Memory B cell (primary cell): ENCODE measurements around the gene PDZRN3.
"Not testable (repeated sequence)": the region's sequence is repeated elsewhere in the genome, so short reads cannot be mapped to it uniquely, and the experiment has no call there.

Source experiments
- ATAC-seq: fragments of 150-1000 bp; cut with Tn5 transposase; 2 replicates; pipeline ENCODE4 v1.10.0; 2021; ENCODE audit warnings: low read depth, mild to moderate bottlenecking, moderate library complexity
- DNase-seq, 2 donors: peaks; one replicate each; pipeline ENCODE4 v3.0.0; 2022; ENCODE audit warnings: low spot score in 2 of 2
- H3K27ac Mint-ChIP-seq: one replicate; pipeline ENCODE4 v1.8.0; 2022; ENCODE audit warnings: mild to moderate bottlenecking, moderate library complexity, mixed read lengths
- H3K27me3 Mint-ChIP-seq: one replicate; pipeline ENCODE4 v1.8.0; 2022; ENCODE audit warnings: mixed read lengths
- H3K36me3 Mint-ChIP-seq: one replicate; pipeline ENCODE4 v1.8.0; 2022; ENCODE audit warnings: mild to moderate bottlenecking, mixed read lengths
- H3K4me1 Mint-ChIP-seq: one replicate; pipeline ENCODE4 v1.8.0; 2022; ENCODE audit warnings: mixed read lengths
- H3K4me3 Mint-ChIP-seq: one replicate; pipeline ENCODE4 v1.8.0; 2022; ENCODE audit warnings: mild to moderate bottlenecking, moderate library complexity, mixed read lengths
- H3K9me3 Mint-ChIP-seq: one replicate; pipeline ENCODE4 v1.8.0; 2022; ENCODE audit warnings: mixed read lengths

Gene PDZRN3

GRCh38 chr3:73480187-73480672 lies 144.5 kb downstream of the PDZRN3 start:
- DNase-seq = no peak
- no peaks in the 10 kb centered on the region for H3K36me3 Mint-ChIP-seq
- H3K4me1 Mint-ChIP-seq = peaks cover 3% of the 10 kb centered on the region
- H3K27ac Mint-ChIP-seq = no peak overlapping the region
- no peak for ATAC-seq
- H3K27me3 Mint-ChIP-seq = peaks cover 5% of the 10 kb centered on the region
- H3K4me3 Mint-ChIP-seq = no peak overlapping the region
- peaks cover 2% of the 10 kb centered on the region for H3K9me3 Mint-ChIP-seq

GRCh38 chr3:73479325-73479724 lies 145.4 kb downstream of the PDZRN3 start:
- no peak for ATAC-seq
- Mint-ChIP-seq H3K4me3 (no peak overlapping the region), H3K9me3 (peaks cover 4% of the 10 kb centered on the region), H3K27ac (no peak overlapping the region), H3K4me1 (peaks cover 1% of the 10 kb centered on the region), H3K27me3 (peaks cover 4% of the 10 kb centered on the region), H3K36me3 (no peaks in the 10 kb centered on the region)
- DNase-seq = no peak

DNA sequence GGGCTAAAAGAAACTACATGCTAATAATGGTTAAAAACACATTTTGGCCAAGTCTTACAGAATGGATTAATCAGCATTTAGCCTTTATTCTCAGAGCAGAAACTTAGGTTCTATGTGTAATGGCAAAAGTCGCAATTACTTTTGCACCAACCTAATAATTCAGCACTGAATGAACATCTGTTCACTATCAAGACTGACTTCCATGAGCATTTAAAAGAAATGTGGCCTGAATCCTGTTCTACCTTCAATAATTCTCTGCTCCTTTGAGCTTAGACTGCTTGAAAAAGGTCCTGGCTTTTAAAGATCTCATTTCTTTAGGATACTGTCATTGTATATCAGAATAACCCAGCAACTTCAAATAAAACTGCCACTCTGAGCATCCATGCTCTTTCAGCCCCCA lies 145.9 kb downstream of the PDZRN3 start:
- ATAC-seq (no peak), DNase-seq (no peak)
- no peaks in the 10 kb centered on the region for H3K36me3 Mint-ChIP-seq
- no peaks in the 10 kb centered on the region for H3K4me1 Mint-ChIP-seq
- peaks cover 3% of the 10 kb centered on the region for H3K27me3 Mint-ChIP-seq
- peaks cover 4% of the 10 kb centered on the region for H3K9me3 Mint-ChIP-seq
- H3K4me3 Mint-ChIP-seq = no peak overlapping the region
- H3K27ac Mint-ChIP-seq = no peak overlapping the region

- DNase-seq = no peak
- no peaks in the 10 kb centered on the region for H3K36me3 Mint-ChIP-seq
- H3K4me1 Mint-ChIP-seq = no peaks in the 10 kb centered on the region
- no peak overlapping the region for H3K4me3 Mint-ChIP-seq
- peaks cover 4% of the 10 kb centered on the region for H3K9me3 Mint-ChIP-seq
- no peak overlapping the region for H3K27ac Mint-ChIP-seq
- ATAC-seq = no peak
- peaks cover 5% of the 10 kb centered on the region for H3K27me3 Mint-ChIP-seq
Observed at GRCh38 chr3:73475717-73476116, 149.0 kb downstream of the PDZRN3 start.

DNA sequence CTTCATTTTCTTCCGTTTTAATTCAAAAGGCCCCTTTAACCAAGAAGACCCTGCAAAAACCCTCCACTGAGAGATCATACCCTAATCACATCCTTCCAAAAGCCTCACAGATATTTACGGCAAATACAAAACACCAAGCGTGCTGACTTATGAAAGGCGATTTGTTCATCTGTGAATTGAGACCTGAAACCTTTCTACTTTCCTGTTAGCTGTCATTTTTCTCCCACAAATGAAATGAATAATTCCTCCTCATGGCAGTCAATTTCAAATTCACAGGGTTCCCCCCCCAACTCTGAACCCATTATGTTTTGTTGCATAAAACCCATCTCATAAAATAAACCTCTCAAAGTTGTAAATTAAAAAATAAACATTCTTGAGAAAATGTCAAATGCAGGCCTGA lies 149.6 kb downstream of the PDZRN3 start:
- Mint-ChIP-seq H3K27ac (no peak overlapping the region), H3K27me3 (peaks cover 3% of the 10 kb centered on the region), H3K9me3 (peaks cover 4% of the 10 kb centered on the region)

GRCh38 chr3:73474619-73475018 lies 150.1 kb downstream of the PDZRN3 start:
- H3K27me3 Mint-ChIP-seq = peaks cover 3% of the 10 kb centered on the region
- DNase-seq = no peak
- H3K4me1 Mint-ChIP-seq = no peaks in the 10 kb centered on the region
- no peak for ATAC-seq
- H3K4me3 Mint-ChIP-seq = no peak overlapping the region
- no peaks in the 10 kb centered on the region for H3K36me3 Mint-ChIP-seq
- peaks cover 4% of the 10 kb centered on the region for H3K9me3 Mint-ChIP-seq
- no peak overlapping the region for H3K27ac Mint-ChIP-seq

More for the DNA sequence above, 149.6 kb downstream of the PDZRN3 start:
- ATAC-seq = no peak
- H3K4me1 Mint-ChIP-seq = no peaks in the 10 kb centered on the region
- DNase-seq = no peak
- no peak overlapping the region for H3K4me3 Mint-ChIP-seq
- H3K36me3 Mint-ChIP-seq = no peaks in the 10 kb centered on the region

DNA sequence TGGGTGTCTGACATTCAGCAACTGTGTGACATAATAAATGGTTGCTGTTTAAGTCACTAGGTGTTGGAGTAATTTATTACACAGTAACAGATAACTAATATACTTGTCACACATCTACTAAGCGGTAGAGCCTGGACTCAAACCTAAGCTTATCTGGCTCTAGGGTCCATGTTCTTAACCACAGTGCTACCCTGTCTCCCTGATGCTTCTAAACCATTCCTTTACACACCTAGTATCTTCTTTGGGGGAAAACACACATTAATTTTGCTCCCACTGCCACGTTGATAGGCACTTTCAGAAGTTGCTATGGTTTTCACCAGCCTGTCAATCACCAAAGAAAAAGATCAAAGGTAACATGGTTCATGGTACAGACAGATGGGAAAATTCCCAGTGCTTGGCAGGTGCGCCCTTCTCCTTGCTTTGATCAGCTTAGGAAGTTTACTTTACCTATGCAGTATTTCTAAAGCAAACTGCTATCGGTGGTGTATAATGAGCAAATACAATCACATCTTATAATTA lies 150.8 kb downstream of the PDZRN3 start:
- H3K4me1 Mint-ChIP-seq = no peaks in the 10 kb centered on the region
- DNase-seq = no peak
- no peak for ATAC-seq
- H3K27ac Mint-ChIP-seq = no peak overlapping the region
- no peak overlapping the region for H3K4me3 Mint-ChIP-seq
- H3K36me3 Mint-ChIP-seq = no peaks in the 10 kb centered on the region
- peaks cover 4% of the 10 kb centered on the region for H3K9me3 Mint-ChIP-seq
- peaks cover 3% of the 10 kb centered on the region for H3K27me3 Mint-ChIP-seq

- no peak overlapping the region for H3K27ac Mint-ChIP-seq
- no peaks in the 10 kb centered on the region for H3K36me3 Mint-ChIP-seq
- no peaks in the 10 kb centered on the region for H3K4me1 Mint-ChIP-seq
- H3K9me3 Mint-ChIP-seq = peaks cover 4% of the 10 kb centered on the region
- peaks cover 3% of the 10 kb centered on the region for H3K27me3 Mint-ChIP-seq
- no peak for ATAC-seq
- H3K4me3 Mint-ChIP-seq = no peak overlapping the region
- no peak for DNase-seq
Observed at GRCh38 chr3:73473181-73473897, 151.4 kb downstream of the PDZRN3 start.

- ATAC-seq (no peak), DNase-seq (no peak)
- Mint-ChIP-seq H3K4me1 (no peaks in the 10 kb centered on the region), H3K9me3 (peaks cover 4% of the 10 kb centered on the region), H3K4me3 (no peak overlapping the region), H3K27ac (no peak overlapping the region), H3K36me3 (no peaks in the 10 kb centered on the region), H3K27me3 (peaks cover 3% of the 10 kb centered on the region)
Observed at GRCh38 chr3:73471986-73472787, 152.6 kb downstream of the PDZRN3 start.

DNA sequence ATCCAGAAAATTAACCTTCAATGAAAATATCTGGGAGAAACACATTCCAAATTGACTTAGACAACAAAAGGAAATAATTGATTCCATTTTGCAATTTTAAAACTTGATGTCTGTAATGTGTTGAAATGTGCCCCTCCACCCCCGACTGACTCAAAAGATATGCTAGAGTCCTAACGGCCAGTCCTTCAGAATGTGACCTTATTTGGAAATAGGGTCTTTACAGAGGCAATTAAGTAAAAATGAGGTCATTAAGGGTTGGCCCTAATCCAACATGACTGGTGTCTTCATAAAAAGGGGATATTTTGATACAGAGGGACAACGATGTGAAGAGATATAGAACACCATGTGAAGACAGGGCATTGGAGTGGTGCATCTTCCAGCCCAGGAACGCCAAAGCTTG lies 153.9 kb downstream of the PDZRN3 start:
- H3K27ac Mint-ChIP-seq = no peak overlapping the region
- no peaks in the 10 kb centered on the region for H3K36me3 Mint-ChIP-seq
- no peak for DNase-seq

DNA sequence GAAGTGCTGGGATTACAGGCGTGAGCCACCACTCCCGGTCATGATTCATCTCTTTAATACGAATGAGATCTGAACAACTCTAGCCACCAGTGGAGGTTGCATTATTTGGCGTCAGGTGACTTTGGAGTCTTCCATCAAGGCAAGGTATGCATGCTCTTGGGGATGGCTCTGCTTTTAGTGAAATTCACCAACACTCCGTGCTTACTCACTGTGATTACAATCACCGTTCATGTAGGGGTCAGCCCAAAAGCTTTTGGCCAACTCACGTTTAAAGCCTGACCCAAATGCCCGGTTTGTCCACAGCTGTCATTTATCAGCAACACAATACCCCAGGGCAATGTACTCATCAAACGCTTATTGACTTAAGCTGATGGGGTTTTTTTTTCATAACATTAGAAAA lies 155.4 kb downstream of the PDZRN3 start:
- Mint-ChIP-seq H3K27ac (no peak overlapping the region), H3K27me3 (peaks cover 5% of the 10 kb centered on the region), H3K36me3 (no peaks in the 10 kb centered on the region), H3K9me3 (no peaks in the 10 kb centered on the region), H3K4me3 (no peak overlapping the region), H3K4me1 (no peaks in the 10 kb centered on the region)
- ATAC-seq = no peak
- no peak for DNase-seq

More for the DNA sequence above, 153.9 kb downstream of the PDZRN3 start:
- no peak for ATAC-seq
- no peak overlapping the region for H3K4me3 Mint-ChIP-seq
- H3K4me1 Mint-ChIP-seq = no peaks in the 10 kb centered on the region
- peaks cover 2% of the 10 kb centered on the region for H3K9me3 Mint-ChIP-seq
- H3K27me3 Mint-ChIP-seq = peaks cover 5% of the 10 kb centered on the region

DNA sequence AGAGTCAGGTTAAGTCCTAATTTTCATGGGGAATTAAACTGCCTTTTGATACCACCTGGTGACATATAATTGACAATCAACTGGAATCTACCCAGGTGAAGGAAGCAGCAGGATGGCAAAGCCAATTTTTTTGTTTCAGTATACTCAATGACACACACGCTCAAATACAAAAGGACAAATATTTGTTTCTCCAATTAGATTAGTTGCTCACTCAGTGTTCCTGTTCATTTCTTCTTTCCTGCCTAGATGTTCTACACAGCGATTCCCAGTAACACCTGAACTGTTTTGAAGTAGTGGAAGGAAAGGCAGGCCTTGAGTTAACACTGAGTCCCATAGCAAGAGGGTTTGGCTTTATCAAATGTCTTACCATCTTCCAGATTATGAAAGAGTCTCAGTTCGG lies 157.5 kb downstream of the PDZRN3 start:
- peaks cover 5% of the 10 kb centered on the region for H3K27me3 Mint-ChIP-seq
- no peak overlapping the region for H3K27ac Mint-ChIP-seq
- H3K4me3 Mint-ChIP-seq = no peak overlapping the region
- H3K36me3 Mint-ChIP-seq = no peaks in the 10 kb centered on the region
- no peaks in the 10 kb centered on the region for H3K4me1 Mint-ChIP-seq
- ATAC-seq (no peak), DNase-seq (no peak)
- peaks cover 2% of the 10 kb centered on the region for H3K9me3 Mint-ChIP-seq

DNA sequence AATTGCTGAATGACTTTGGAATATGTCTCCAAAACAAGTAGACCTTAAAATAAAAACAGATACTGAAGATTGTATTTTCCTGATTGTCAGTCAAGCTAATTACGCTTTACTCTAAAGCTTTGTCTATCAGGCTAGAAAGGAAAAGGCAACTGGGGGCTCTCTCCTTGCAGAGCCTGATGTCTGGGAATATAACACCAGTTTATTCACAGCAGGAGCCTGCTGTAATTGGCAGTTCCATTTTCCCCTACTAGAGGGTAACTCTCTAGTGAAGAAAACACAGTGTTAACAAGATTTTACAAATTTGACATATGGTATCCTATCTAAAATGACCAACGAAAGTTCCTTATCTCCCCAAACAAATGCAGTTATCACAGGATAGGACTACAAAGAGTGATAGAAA lies 158.8 kb downstream of the PDZRN3 start:
- no peak for DNase-seq
- no peak overlapping the region for H3K27ac Mint-ChIP-seq
- no peaks in the 10 kb centered on the region for H3K4me1 Mint-ChIP-seq
- no peak overlapping the region for H3K4me3 Mint-ChIP-seq
- H3K27me3 Mint-ChIP-seq = peaks cover 2% of the 10 kb centered on the region
- no peaks in the 10 kb centered on the region for H3K36me3 Mint-ChIP-seq
- peaks cover 2% of the 10 kb centered on the region for H3K9me3 Mint-ChIP-seq
- ATAC-seq = no peak

DNA sequence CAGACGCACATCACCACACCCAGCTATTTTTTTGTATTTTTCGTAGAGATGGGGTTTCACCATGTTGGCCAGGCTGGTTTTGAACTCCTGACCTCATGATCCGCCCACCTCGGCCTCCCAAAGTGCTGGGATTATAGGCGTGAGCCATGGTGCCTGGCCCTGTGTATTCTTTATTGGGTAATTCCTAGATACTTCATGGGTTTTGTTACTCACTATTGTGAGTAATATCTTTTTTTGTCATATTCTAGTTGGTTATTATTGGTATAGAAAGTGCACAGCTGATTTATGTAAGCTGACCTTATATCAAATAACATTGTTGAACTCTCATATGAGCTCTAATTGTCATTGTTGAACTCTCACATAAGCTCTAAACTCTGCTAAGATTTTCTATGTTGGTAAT lies 160.6 kb downstream of the PDZRN3 start:
- H3K4me1 Mint-ChIP-seq, H3K4me3 Mint-ChIP-seq, H3K9me3 Mint-ChIP-seq, DNase-seq, H3K36me3 Mint-ChIP-seq, H3K27me3 Mint-ChIP-seq, H3K27ac Mint-ChIP-seq, ATAC-seq: not testable (repeated sequence)
